Fibroblast of skin of abdomen (primary cell): ENCODE results near the gene TMEM38A.
"Not testable (repeated sequence)": the region's sequence is repeated elsewhere in the genome, so short reads cannot be mapped to it uniquely, and the experiment has no call there.

Source experiments
- DNase-seq: peaks from one replicate; pipeline ENCODE4 v3.0.0-alpha.2; 2013

The TMEM38A gene

GRCh38 chr19:16677055-16677454 is 16.1 kb downstream of the TMEM38A start:
- no peak for DNase-seq

GRCh38 chr19:16678498-16678897 is 17.6 kb downstream of the TMEM38A start:
- DNase-seq = no peak

GRCh38 chr19:16679811-16680210 is 18.9 kb downstream of the TMEM38A start:
- DNase-seq = no peak

- no peak for DNase-seq
Measured at GRCh38 chr19:16682539-16682938, 21.6 kb downstream of the TMEM38A start.

DNA sequence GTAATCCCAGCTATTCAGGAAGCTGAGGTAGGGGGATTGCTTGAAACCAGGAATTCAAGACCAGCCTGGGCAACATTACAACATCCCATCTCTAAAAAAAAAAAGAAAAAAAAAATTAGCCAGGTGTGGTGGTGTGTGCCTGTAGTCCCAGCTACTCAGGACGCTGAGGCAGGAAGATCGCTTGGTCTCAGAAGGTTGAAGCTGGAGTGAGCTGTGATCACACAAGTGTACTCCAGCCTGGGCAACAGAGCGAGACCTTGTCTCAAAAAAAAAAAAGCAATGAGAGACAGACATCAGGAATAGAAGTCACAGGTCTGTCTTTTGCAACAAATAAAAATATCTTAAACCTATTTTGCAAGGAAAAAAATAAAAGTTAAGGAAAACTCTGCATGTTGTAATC is 23.3 kb downstream of the TMEM38A start:
- DNase-seq = no peak

DNA sequence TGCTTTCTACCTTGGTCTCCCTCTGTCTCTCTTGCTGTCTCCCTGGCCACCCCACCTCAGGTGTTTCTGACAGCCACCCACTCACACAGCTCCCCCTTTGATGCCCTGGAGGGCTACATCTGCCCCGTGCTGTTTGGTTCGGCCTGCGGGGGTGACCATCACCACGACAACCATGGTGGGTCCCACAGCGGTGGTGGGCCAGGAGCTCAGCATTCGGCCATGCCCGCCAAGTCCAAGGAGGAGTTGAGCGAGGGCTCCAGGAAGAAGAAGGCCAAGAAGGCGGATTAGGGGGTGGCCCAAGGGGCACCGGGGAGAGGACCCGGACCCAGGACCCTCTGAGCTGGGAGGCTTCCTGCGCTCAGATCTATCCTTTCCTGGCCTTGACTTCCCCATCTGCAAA is 27.1 kb downstream of the TMEM38A start:
- no peak for DNase-seq

DNA sequence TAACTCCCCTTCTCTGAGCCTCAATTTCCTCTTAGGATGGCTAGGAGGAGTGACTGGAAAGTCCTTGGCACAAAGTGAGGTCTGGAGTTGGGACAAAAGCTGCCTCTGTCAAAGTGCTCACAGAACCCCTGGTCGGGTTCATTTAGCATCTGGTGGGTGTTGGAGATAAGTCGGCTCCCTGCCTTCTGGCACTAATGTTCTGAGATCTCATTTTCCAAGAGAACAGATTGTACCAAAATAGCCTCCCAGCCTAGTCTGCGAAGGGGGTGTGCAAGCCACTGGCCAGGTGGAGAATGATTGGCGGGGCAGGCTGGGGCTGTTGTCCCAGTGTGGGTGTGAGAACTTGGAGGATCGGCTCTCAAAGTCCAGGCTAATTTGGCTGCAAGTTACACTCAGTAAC is 38.0 kb downstream of the TMEM38A start:
- DNase-seq = no peak

- no peak for DNase-seq
Measured at GRCh38 chr19:16702123-16702522, 41.2 kb downstream of the TMEM38A start.

DNA sequence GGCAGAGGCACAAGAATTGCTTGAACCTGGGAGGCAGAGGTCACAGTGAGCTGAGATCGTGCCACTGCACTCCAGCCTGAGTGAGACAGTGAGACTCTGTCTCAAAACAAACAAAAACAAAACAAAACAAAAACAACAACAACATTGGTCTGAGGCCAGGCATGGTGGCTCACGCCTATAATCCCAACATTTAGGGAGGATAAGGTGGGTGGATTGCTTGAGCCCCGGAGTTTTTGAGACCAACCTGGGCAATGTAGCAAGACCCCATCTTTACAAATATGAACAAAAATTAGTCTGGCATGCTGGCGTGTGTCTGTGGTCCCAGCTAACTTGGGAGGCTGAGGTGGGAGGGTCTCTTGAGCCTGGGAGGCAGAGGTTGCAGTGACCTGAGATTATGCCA is 42.7 kb downstream of the TMEM38A start:
- DNase-seq = no peak

GRCh38 chr19:16710870-16711269 is 49.9 kb downstream of the TMEM38A start:
- not testable (repeated sequence) for DNase-seq

DNA sequence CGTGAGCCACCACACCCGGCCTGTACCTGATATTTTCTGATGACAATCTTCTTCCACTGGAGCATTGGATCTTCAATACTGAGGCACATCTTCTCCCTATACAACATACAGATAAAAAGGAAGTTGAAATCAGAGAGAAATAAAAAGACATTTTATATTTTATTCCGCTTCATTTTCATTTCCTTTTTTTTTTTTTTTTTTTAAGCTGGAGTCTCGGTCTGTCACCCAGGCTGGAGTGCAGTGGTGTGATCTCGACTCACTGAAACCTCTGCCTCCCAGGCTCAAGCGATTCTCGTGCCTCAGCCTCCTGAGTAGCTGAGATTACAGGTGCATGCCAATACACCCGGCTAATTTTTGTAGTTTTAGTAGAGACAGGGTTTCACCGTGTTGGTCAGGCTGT is 51.4 kb downstream of the TMEM38A start:
- DNase-seq = not testable (repeated sequence)

- DNase-seq = peak; percentile 14
Measured at GRCh38 chr19:16714702-16715287, 53.9 kb downstream of the TMEM38A start.

GRCh38 chr19:16715611-16716010 is 54.7 kb downstream of the TMEM38A start:
- DNase-seq = no peak

GRCh38 chr19:16721051-16721450 is 60.1 kb downstream of the TMEM38A start:
- no peak for DNase-seq

GRCh38 chr19:16722591-16722990 is 61.7 kb downstream of the TMEM38A start:
- no peak for DNase-seq

- DNase-seq = no peak
Measured at GRCh38 chr19:16726916-16727315, 66.0 kb downstream of the TMEM38A start.

GRCh38 chr19:16735650-16736266 is 74.8 kb downstream of the TMEM38A start:
- DNase-seq = not testable (repeated sequence)

DNA sequence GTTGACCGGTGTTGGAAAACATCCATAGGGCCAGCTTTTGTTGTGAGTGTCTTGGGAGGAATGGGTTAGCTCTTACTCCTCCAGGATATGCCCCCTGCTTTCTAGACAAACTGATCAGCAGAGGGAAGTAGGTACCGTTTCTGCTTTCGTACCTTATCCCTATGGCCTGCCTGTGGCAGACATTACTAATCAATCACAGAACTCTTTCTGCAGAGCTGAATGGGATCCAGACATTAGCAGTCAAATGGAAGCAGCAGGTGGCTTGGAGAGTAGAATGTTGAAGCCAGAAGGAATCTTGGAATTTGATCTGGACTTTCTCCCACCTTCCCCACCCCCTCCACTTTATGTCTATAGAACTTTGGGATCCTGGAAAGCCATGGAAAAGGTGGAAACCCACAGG is 75.8 kb downstream of the TMEM38A start:
- DNase-seq = no peak

- DNase-seq = no peak
Measured at GRCh38 chr19:16737911-16738310, 77.0 kb downstream of the TMEM38A start.

- DNase-seq = no peak
Measured at GRCh38 chr19:16739546-16739945, 78.6 kb downstream of the TMEM38A start.
